H1 (cell line): Measurements from ENCODE around the gene ARHGEF3. TPM values are rescaled to one million over a fixed set of nuclear protein-coding genes. Genes with fewer than 3 reads are reported as not detected.

ENCODE experiments used
- CTCF ChIA-PET: fragments of 300-600 bp; sonication (Branson Sonifier 250); formaldehyde crosslinking; loops from one replicate; lab custom pipeline; 2021; ENCODE audit not compliant: partially characterized antibody; lab: Charles Lee
- POLR2A ChIA-PET: fragments of 300-600 bp; sonication (Branson Sonifier 250); formaldehyde crosslinking; loops from one replicate; lab custom pipeline; 2021; ENCODE audit warnings: inconsistent platforms; ENCODE audit not compliant: partially characterized antibody; lab: Charles Lee
- DNase-seq, 2 experiments: peaks; one replicate each; pipeline versions ENCODE4 v3.0.0 to v3.0.0-alpha.2; 2010 to 2022; ENCODE audit warnings: low spot score in 2 of 2, low read depth in 1 of 2, mixed read lengths in 1 of 2
- FAIRE-seq: peaks from 2 replicates; lab custom pipeline; 2011; peaks lifted over from hg19 to GRCh38; lab: Jason Lieb, UNC
- H2AFZ ChIP-seq: 2 replicates; pipeline ENCODE4 v1.8.1; 2012; ENCODE audit warnings: low read length, inconsistent platforms
- H2AK5ac ChIP-seq: 2 replicates; pipeline ENCODE4 v1.6.1; 2013; ENCODE audit warnings: low read depth, low read length
- H2BK120ac ChIP-seq: replicated peaks from 2 replicates; pipeline ENCODE3; 2013; ENCODE audit warnings: low read depth, low read length, inconsistent platforms
- H2BK12ac ChIP-seq: 2 replicates; pipeline ENCODE4 v1.6.1; 2013; ENCODE audit warnings: low read depth, low read length
- H2BK15ac ChIP-seq: 2 replicates; pipeline ENCODE4 v1.6.1; 2013; ENCODE audit warnings: low read length
- H2BK20ac ChIP-seq: 2 replicates; pipeline ENCODE4 v1.6.1; 2013; ENCODE audit warnings: low read length
- H2BK5ac ChIP-seq: 2 replicates; pipeline ENCODE4 v1.6.1; 2013; ENCODE audit warnings: low read depth, low read length
- H3K14ac ChIP-seq: 2 replicates; pipeline ENCODE4 v1.6.1; 2013; ENCODE audit warnings: inconsistent platforms; ENCODE audit not compliant: insufficient read length
- H3K18ac ChIP-seq: 2 replicates; pipeline ENCODE4 v1.6.1; 2013; ENCODE audit warnings: low read length; ENCODE audit errors: extremely low read depth
- H3K23ac ChIP-seq: 2 replicates; pipeline ENCODE4 v1.6.1; 2013; ENCODE audit warnings: inconsistent platforms; ENCODE audit not compliant: insufficient read length
- H3K23me2 ChIP-seq: 2 replicates; pipeline ENCODE4 v1.6.1; 2013; ENCODE audit warnings: low read depth, low read length
- H3K27ac ChIP-seq: 2 replicates; pipeline ENCODE4 v1.6.1; 2011; ENCODE audit warnings: low read depth, low read length, inconsistent platforms
- H3K27me3 ChIP-seq, 4 experiments: replicated peaks in 1 of 4; 1 replicate in 1 of 4; 2 replicates in 3 of 4; pipeline versions ENCODE4 v1.6.1 to v1.8.1; 2011 to 2013; ENCODE audit warnings: low read length in 3 of 4, mild to moderate bottlenecking in 3 of 4, inconsistent platforms in 2 of 4, mixed read lengths in 2 of 4, moderate library complexity in 1 of 4; ENCODE audit not compliant: control insufficient read depth in 3 of 4, insufficient read depth in 3 of 4; ENCODE audit errors: extremely low read depth in 1 of 4
- H3K36me3 ChIP-seq, 4 experiments: 2 replicates each; pipeline versions ENCODE4 v1.6.1 to v1.8.1; 2011 to 2013; ENCODE audit warnings: mild to moderate bottlenecking in 4 of 4, low read length in 3 of 4, moderate library complexity in 2 of 4, control low read depth in 1 of 4, inconsistent platforms in 1 of 4; ENCODE audit not compliant: insufficient read depth in 4 of 4, control insufficient read depth in 2 of 4
- H3K4ac ChIP-seq: replicated peaks from 2 replicates; pipeline ENCODE3; 2013; ENCODE audit warnings: low read length, low read depth, mixed read lengths, inconsistent platforms; ENCODE audit not compliant: insufficient read length
- H3K4me1 ChIP-seq, 4 experiments: replicated peaks in 1 of 4; 1 replicate in 1 of 4; 2 replicates in 3 of 4; pipeline versions ENCODE4 v1.6.1 to v1.8.1; 2011 to 2013; ENCODE audit warnings: low read length in 3 of 4, inconsistent platforms in 2 of 4, mixed read lengths in 1 of 4; ENCODE audit not compliant: insufficient read depth in 4 of 4, control insufficient read depth in 3 of 4
- H3K4me2 ChIP-seq, 2 experiments: 2 replicates each; pipeline versions ENCODE4 v1.6.1 to v1.8.1; 2011 to 2013; ENCODE audit warnings: low read depth in 2 of 2, low read length in 2 of 2, control low read depth in 1 of 2, inconsistent platforms in 1 of 2, mild to moderate bottlenecking in 1 of 2; ENCODE audit not compliant: insufficient read depth in 1 of 2
- H3K4me3 ChIP-seq, 4 experiments: fragments of 200-600, 300-600 bp in 1 of 4; sonication (generic), shearing (Covaris generic), sonication (Bioruptor Twin) in 1 of 4; 2 replicates each; pipeline versions ENCODE4 v1.5.1 to v1.8.1; 2011 to 2016; ENCODE audit warnings: low read length in 4 of 4, low read depth in 3 of 4, control low read depth in 2 of 4, inconsistent platforms in 2 of 4, mild to moderate bottlenecking in 2 of 4, mixed read lengths in 1 of 4, moderate library complexity in 1 of 4; ENCODE audit not compliant: insufficient read depth in 2 of 4; ENCODE audit errors: extremely low read depth in 1 of 4
- H3K56ac ChIP-seq: replicated peaks from 2 replicates; pipeline ENCODE3; 2013; ENCODE audit warnings: low read depth, mild to moderate bottlenecking, mixed read lengths, low read length, inconsistent platforms; ENCODE audit not compliant: insufficient read length
- H3K79me1 ChIP-seq: 2 replicates; pipeline ENCODE4 v1.6.1; 2013; ENCODE audit warnings: low read depth, low read length, control low read depth
- H3K79me2 ChIP-seq, 2 experiments: 2 replicates each; pipeline versions ENCODE4 v1.6.1 to v1.8.1; 2012 to 2013; ENCODE audit warnings: low read length in 2 of 2, mild to moderate bottlenecking in 2 of 2, inconsistent platforms in 1 of 2; ENCODE audit not compliant: insufficient read depth in 2 of 2, control insufficient read depth in 1 of 2
- H3K9ac ChIP-seq, 4 experiments: replicated peaks in 1 of 4; 1 replicate in 1 of 4; 2 replicates in 3 of 4; pipeline versions ENCODE4 v1.6.1 to v1.8.1; 2011 to 2013; ENCODE audit warnings: low read depth in 3 of 4, low read length in 3 of 4, control low read depth in 2 of 4, mild to moderate bottlenecking in 2 of 4, moderate library complexity in 2 of 4, inconsistent platforms in 1 of 4; ENCODE audit errors: extremely low read depth in 1 of 4
- H3K9me3 ChIP-seq, 2 experiments: 2 replicates each; pipeline versions ENCODE4 v1.6.1 to v1.8.1; 2012 to 2013; ENCODE audit warnings: mild to moderate bottlenecking in 2 of 2, moderate library complexity in 2 of 2, control low read depth in 1 of 2, inconsistent platforms in 1 of 2, low read depth in 1 of 2, low read length in 1 of 2, mixed read lengths in 1 of 2; ENCODE audit not compliant: insufficient read depth in 2 of 2
- H4K20me1 ChIP-seq, 2 experiments: replicated peaks in 1 of 2; 2 replicates each; pipeline versions ENCODE3 to v1.8.1; 2011 to 2013; ENCODE audit warnings: inconsistent platforms in 2 of 2, low read length in 2 of 2, mild to moderate bottlenecking in 1 of 2; ENCODE audit not compliant: insufficient read depth in 2 of 2, control insufficient read depth in 1 of 2
- H4K5ac ChIP-seq: 2 replicates; pipeline ENCODE4 v1.6.1; 2013; ENCODE audit warnings: low read length, low read depth, mixed read lengths, inconsistent platforms; ENCODE audit not compliant: insufficient read length
- H4K8ac ChIP-seq: 2 replicates; pipeline ENCODE4 v1.8.0; 2013; ENCODE audit warnings: mild to moderate bottlenecking, moderate library complexity, low read length, inconsistent platforms; ENCODE audit not compliant: insufficient read depth; ENCODE audit errors: extremely low read depth
- H4K91ac ChIP-seq: replicated peaks from 2 replicates; pipeline ENCODE3; 2013; ENCODE audit warnings: low read length, mixed read lengths, inconsistent platforms; ENCODE audit not compliant: insufficient read length
- ATF2 ChIP-seq: IDR thresholded peaks from 2 replicates; pipeline ENCODE4 v1.6.1; 2012; ENCODE audit warnings: low read length, inconsistent platforms
- BRCA1 ChIP-seq: IDR thresholded peaks from 2 replicates; pipeline ENCODE4 v1.6.1; 2012; ENCODE audit warnings: low read depth, low read length, improper control_type of control experiment
- CHD2 ChIP-seq: IDR thresholded peaks from 2 replicates; pipeline ENCODE4 v1.6.1; 2012; ENCODE audit warnings: low read length, improper control_type of control experiment
- E2F6 ChIP-seq: IDR thresholded peaks from 2 replicates; pipeline ENCODE4 v1.6.1; 2012; ENCODE audit warnings: inconsistent platforms
- FOSL1 ChIP-seq: IDR thresholded peaks from 2 replicates; pipeline ENCODE4 v1.6.1; 2011; ENCODE audit warnings: mild to moderate bottlenecking, low read depth, low read length, moderate library complexity; ENCODE audit not compliant: insufficient read depth
- KDM1A ChIP-seq: fragments of 200-600, 300-600 bp; sonication (generic); IDR thresholded peaks from 2 replicates; pipeline ENCODE4 v1.7.1; 2016; ENCODE audit warnings: mild to moderate bottlenecking, low read length, borderline replicate concordance
- NRF1 ChIP-seq: IDR thresholded peaks from 2 replicates; pipeline ENCODE4 v1.6.1; 2011; ENCODE audit warnings: mild to moderate bottlenecking, low read depth, low read length, improper control_type of control experiment
- PHF8 ChIP-seq: fragments of 200-600 bp; sonication (generic); conservative IDR thresholded peaks from 2 replicates; pipeline ENCODE4 v1.7.1; 2012; ENCODE audit warnings: low read depth, mild to moderate bottlenecking, inconsistent platforms, low read length, moderate library complexity
- POLR2A ChIP-seq, 2 experiments: IDR thresholded peaks; 1 replicate in 1 of 2; 2 replicates in 1 of 2; pipeline ENCODE4 v1.6.1; 2011; ENCODE audit warnings: low read depth in 2 of 2, low read length in 2 of 2, mild to moderate bottlenecking in 2 of 2; ENCODE audit errors: control extremely low read depth in 1 of 2
- POLR2AphosphoS5 ChIP-seq: IDR thresholded peaks from 2 replicates; pipeline ENCODE4 v1.6.1; 2011; ENCODE audit warnings: low read depth, low read length
- SIN3A ChIP-seq, 2 experiments: IDR thresholded peaks in 1 of 2; conservative IDR thresholded peaks in 1 of 2; 2 replicates each; pipeline ENCODE4 v1.6.1; 2011 to 2012; ENCODE audit warnings: low read length in 2 of 2, improper control_type of control experiment in 1 of 2, low read depth in 1 of 2, mild to moderate bottlenecking in 1 of 2
- SP2 ChIP-seq: IDR thresholded peaks from 2 replicates; pipeline ENCODE4 v1.6.1; 2012; ENCODE audit warnings: mild to moderate bottlenecking, low read length, inconsistent platforms
- TEAD4 ChIP-seq: IDR thresholded peaks from 2 replicates; pipeline ENCODE4 v1.6.1; 2012; ENCODE audit warnings: low read depth, low read length, inconsistent platforms, mixed read lengths
- WGBS, 2 experiments: shearing (Covaris generic) in 1 of 2; methylation state at CpG; one replicate each; pipeline versions ENCODE4 v1.1.6 to v1.1.7; 2013 to 2015; ENCODE audit warnings: low lambda C conversion rate in 2 of 2, mixed read lengths in 2 of 2, inconsistent platforms in 1 of 2, low coverage in 1 of 2, missing lambda C conversion rate in 1 of 2; ENCODE audit not compliant: insufficient replicate concordance in 2 of 2, insufficient coverage in 1 of 2, insufficient read length in 1 of 2; ENCODE audit errors: extremely low coverage in 1 of 2, missing lambda C conversion rate in 1 of 2; 5-methylcytosine and 5-hydroxymethylcytosine counted together
- polyA plus RNA-seq, 7 experiments: library from polyadenylated mRNA; depleted of rRNA in 3 of 7; stranded (reverse) in 5 of 7; unstranded in 2 of 7; fragments of >200 nt in 5 of 7; fragments of 200-250 nt in 2 of 7; gene quantifications; 1 replicate in 5 of 7; 2 replicates in 1 of 7; 4 replicates in 1 of 7; pipeline versions ENCODE4 v1.2.1 to v1.2.3, GENCODE V29; 2011 to 2013; ENCODE audit warnings: missing spikeins in 2 of 7, mixed read lengths in 2 of 7
- total RNA-seq: library from RNA; stranded (reverse); fragmentation: NEBNext Ultra II Directional; extraction: Animal tissue kit (Norgen Biotek cat#: 25700); gene quantifications from 2 replicates; pipeline ENCODE4 v1.2.1, GENCODE V29; 2021

The ARHGEF3 gene
- total and polyA plus RNA-seq, 2 of the 8 experiments (the other 6 are each of a cell fraction or from before 2014, with no cell fraction given), result 2.8 to 6.0 TPM

GRCh38 chr3:56822501-56822900, 20.8 kb upstream of the ARHGEF3 start:
- no peaks in the 10 kb centered on the region for H3K9me3 ChIP-seq
- H3K18ac ChIP-seq, result no peak overlapping the region
- peaks cover 2 to 9% (median 6%) of the 10 kb centered on the region in 4 experiments; a peak in 5 of 7 replicates for H3K4me1 ChIP-seq
- no peak overlapping the region for H2BK15ac ChIP-seq
- H3K27ac ChIP-seq, result no peak overlapping the region
- no peak overlapping the region for H3K23ac ChIP-seq
- no peak overlapping the region for H3K9ac ChIP-seq
- FAIRE-seq (no peak), DNase-seq (no peak)
- 81% methylated on average over 6 of the region's 7 CpGs; no CpG with 5 or more reads in 1 of the 2 experiments for WGBS, 2 experiments
- no peaks in the 10 kb centered on the region for H4K20me1 ChIP-seq
- H2BK12ac ChIP-seq, result no peak overlapping the region
- no peak overlapping the region for H3K4me3 ChIP-seq
- no peak overlapping the region for H2BK120ac ChIP-seq
- H3K79me1 ChIP-seq, result no peaks in the 10 kb centered on the region
- ChIA-PET CTCF (interaction anchor here (1.3 to 1.6 kb wide), 2 partner anchors 23 to 120 kb away, joined by 7 read pairs; no protein-coding TSS in a partner anchor), POLR2A (interaction anchor here (0.7 kb wide), 1 partner anchor 166 kb away, joined by 4 read pairs; no protein-coding TSS in a partner anchor)
- no peaks in the 10 kb centered on the region for H3K79me2 ChIP-seq
- H4K5ac ChIP-seq, result no peak overlapping the region
- H2AK5ac ChIP-seq, result no peak overlapping the region
- H3K56ac ChIP-seq, result no peak overlapping the region
- no peaks in the 10 kb centered on the region for H3K23me2 ChIP-seq
- no peak overlapping the region for H4K8ac ChIP-seq
- no peaks in the 10 kb centered on the region for H3K36me3 ChIP-seq
- no peak overlapping the region for H2BK5ac ChIP-seq
- H3K4ac ChIP-seq, result no peak overlapping the region
- H3K27me3 ChIP-seq, result no peaks in the 10 kb centered on the region
- H2BK20ac ChIP-seq, result no peak overlapping the region
- no peak overlapping the region for H2AFZ ChIP-seq
- no peak overlapping the region for H3K14ac ChIP-seq
- no peak overlapping the region for H3K4me2 ChIP-seq
- no peak overlapping the region for H4K91ac ChIP-seq
- TF ChIP-seq ATF2 (no peak), FOSL1 (no peak), TEAD4 (no peak), POLR2AphosphoS5 (no peak), CHD2 (no peak), PHF8 (no peak), SP2 (no peak), E2F6 (no peak), SIN3A (conservative IDR thresholded peaks at IDR 0.05 in 1 of 2, IDR thresholded peaks at IDR 0.05 in 1 of 2; ENCODE audit: low read depth in 1 of 2, low read length in 2 of 2) (no peak), BRCA1 (no peak), KDM1A (no peak), NRF1 (no peak), POLR2A (IDR thresholded peaks at IDR 0.05; ENCODE audit: control extremely low read depth in 1 of 2, low read depth in 2 of 2, low read length in 2 of 2) (no peak)
